SIG-M5 (cell line): ENCODE measurements around the gene USP33.
"Not testable (repeated sequence)": the region's sequence is repeated elsewhere in the genome, so short reads cannot be mapped to it uniquely, and the experiment has no call there.

Experiments
- DNase-seq: peaks from one replicate; lab custom pipeline; 2025; lab: John Stamatoyannopoulos, UW

USP33 gene

GRCh38 chr1:77739235-77739634, 20.4 kb downstream of the USP33 start:
- DNase-seq: no peak

GRCh38 chr1:77732090-77732489, 27.6 kb downstream of the USP33 start:
- DNase-seq: no peak

GRCh38 chr1:77725706-77726105, 33.9 kb downstream of the USP33 start:
- no peak for DNase-seq

- DNase-seq: no peak
Measured at GRCh38 chr1:77718181-77718580, 41.5 kb downstream of the USP33 start.

GRCh38 chr1:77716065-77716464, 43.6 kb downstream of the USP33 start:
- no peak for DNase-seq

GRCh38 chr1:77709727-77710126, 49.9 kb downstream of the USP33 start:
- no peak for DNase-seq

- DNase-seq: no peak
Measured at GRCh38 chr1:77706321-77706720, 53.3 kb downstream of the USP33 start.

GRCh38 chr1:77704736-77705135, 54.9 kb downstream of the USP33 start:
- no peak for DNase-seq

- DNase-seq: not testable (repeated sequence)
Measured at GRCh38 chr1:77699673-77700072, 60.0 kb downstream of the USP33 start.

- no peak for DNase-seq
Measured at GRCh38 chr1:77697441-77697840, 62.2 kb downstream of the USP33 start.

- DNase-seq: no peak
Measured at GRCh38 chr1:77688939-77689338, 70.7 kb downstream of the USP33 start.

- DNase-seq: no peak
Measured at GRCh38 chr1:77687519-77687906, 72.1 kb downstream of the USP33 start.

GRCh38 chr1:77686796-77687518, 72.7 kb downstream of the USP33 start:
- DNase-seq: no peak

GRCh38 chr1:77683160-77684148, 76.2 kb downstream of the USP33 start:
- peak; percentile 77 for DNase-seq

GRCh38 chr1:77682460-77683159, 77.0 kb downstream of the USP33 start, which contains the start of gene ZZZ3:
Gene ZZZ3 (minus strand): TSS chr1:77682658. CDS start chr1:77633354, 49,304 bp downstream.
- DNase-seq: peak; percentile 65

- DNase-seq: no peak
Measured at GRCh38 chr1:77680173-77680572, 79.5 kb downstream of the USP33 start.

GRCh38 chr1:77678660-77679610, 80.7 kb downstream of the USP33 start:
- no peak for DNase-seq

- not testable (repeated sequence) for DNase-seq
Measured at GRCh38 chr1:77674807-77675206, 84.8 kb downstream of the USP33 start.

GRCh38 chr1:77673716-77674355, 85.8 kb downstream of the USP33 start:
- no peak for DNase-seq

GRCh38 chr1:77673030-77673429, 86.6 kb downstream of the USP33 start:
- DNase-seq: no peak

GRCh38 chr1:77672374-77672773, 87.3 kb downstream of the USP33 start:
- DNase-seq: no peak
